Liver (tissue), 9 donors: ENCODE measurements around the gene KLHL40. TPM values are rescaled to one million over a fixed set of nuclear protein-coding genes. Genes with fewer than 3 reads are reported as not detected.

ENCODE experiments used
- DNase-seq: peaks from one replicate; pipeline ENCODE4 v3.0.0-alpha.2; 2017; ENCODE audit warnings: low spot score
- H3K27ac ChIP-seq, 2 donors: one replicate each; pipeline ENCODE4 v1.7.0; 2013; ENCODE audit warnings: inconsistent platforms in 2 of 2, low read length in 2 of 2, control low read depth in 1 of 2, low read depth in 1 of 2, mild to moderate bottlenecking in 1 of 2
- H3K27me3 ChIP-seq, 4 donors: one replicate each; pipeline versions ENCODE4 v1.6.1 to v1.7.0; 2013; ENCODE audit warnings: low read length in 3 of 4, inconsistent platforms in 1 of 4, mild to moderate bottlenecking in 1 of 4, moderate library complexity in 1 of 4; ENCODE audit not compliant: control insufficient read depth in 4 of 4, insufficient read depth in 4 of 4
- H3K36me3 ChIP-seq, 4 donors: one replicate each; pipeline versions ENCODE4 v1.6.1 to v1.7.0; 2013; ENCODE audit warnings: low read length in 3 of 4, mild to moderate bottlenecking in 3 of 4, low read depth in 1 of 4, moderate library complexity in 1 of 4; ENCODE audit not compliant: control insufficient read depth in 4 of 4, insufficient read depth in 3 of 4
- H3K4me1 ChIP-seq, 4 donors: one replicate each; pipeline versions ENCODE4 v1.6.1 to v1.7.0; 2013; ENCODE audit warnings: low read length in 3 of 4, mild to moderate bottlenecking in 3 of 4, moderate library complexity in 1 of 4; ENCODE audit not compliant: control insufficient read depth in 4 of 4, insufficient read depth in 4 of 4
- H3K4me3 ChIP-seq, 3 donors: one replicate each; pipeline versions ENCODE4 v1.6.1 to v1.7.0; 2013; ENCODE audit warnings: low read length in 3 of 3, control low read depth in 1 of 3, low read depth in 1 of 3, mild to moderate bottlenecking in 1 of 3
- H3K9ac ChIP-seq, 2 donors: one replicate each; pipeline ENCODE4 v1.7.0; 2013; ENCODE audit warnings: low read length in 2 of 2, mild to moderate bottlenecking in 2 of 2, moderate library complexity in 2 of 2, control low read depth in 1 of 2, low read depth in 1 of 2
- H3K9me3 ChIP-seq, 4 donors: one replicate each; pipeline versions ENCODE4 v1.6.1 to v1.7.0; 2013; ENCODE audit warnings: low read length in 3 of 4; ENCODE audit not compliant: control insufficient read depth in 4 of 4
- CTCF ChIP-seq: fragments of 150-350 bp; IDR thresholded peaks from 2 replicates; pipeline ENCODE4 v1.5.1; 2017; ENCODE audit warnings: improper control_type of control experiment, low read depth, low read length; ENCODE audit not compliant: missing input control
- EGR1 ChIP-seq, 2 donors: IDR thresholded peaks; 2 replicates each; pipeline ENCODE4 v1.6.1; 2016 to 2018; ENCODE audit warnings: antibody characterized with exemption in 2 of 2, low read depth in 2 of 2
- FOXA1 ChIP-seq: IDR thresholded peaks from 2 replicates; pipeline ENCODE4 v1.6.1; 2016; ENCODE audit warnings: antibody characterized with exemption
- GABPA ChIP-seq, 2 donors: IDR thresholded peaks in 1 of 2; conservative IDR thresholded peaks in 1 of 2; 2 replicates each; pipeline ENCODE4 v1.6.1; 2016; ENCODE audit warnings: antibody characterized with exemption in 2 of 2, mild to moderate bottlenecking in 1 of 2, moderate library complexity in 1 of 2
- HNF4G ChIP-seq: IDR thresholded peaks from 2 replicates; pipeline ENCODE4 v1.6.1; 2016; ENCODE audit warnings: antibody characterized with exemption
- JUND ChIP-seq, 2 donors: IDR thresholded peaks; 2 replicates each; pipeline ENCODE4 v1.6.1; 2016; ENCODE audit warnings: antibody characterized with exemption in 2 of 2
- MAX ChIP-seq: IDR thresholded peaks from 2 replicates; pipeline ENCODE4 v1.6.1; 2016; ENCODE audit warnings: antibody characterized with exemption
- NR2F2 ChIP-seq: IDR thresholded peaks from 2 replicates; pipeline ENCODE4 v1.6.1; 2016; ENCODE audit warnings: antibody characterized with exemption
- RAD21 ChIP-seq, 2 donors: IDR thresholded peaks; 2 replicates each; pipeline ENCODE4 v1.6.1; 2016; ENCODE audit warnings: antibody characterized with exemption in 2 of 2, mild to moderate bottlenecking in 2 of 2
- REST ChIP-seq: IDR thresholded peaks from 2 replicates; pipeline ENCODE4 v1.6.1; 2016; ENCODE audit warnings: antibody characterized with exemption, mild to moderate bottlenecking
- SP1 ChIP-seq: IDR thresholded peaks from 2 replicates; pipeline ENCODE4 v1.6.1; 2018; ENCODE audit warnings: antibody characterized with exemption, mild to moderate bottlenecking
- YY1 ChIP-seq: IDR thresholded peaks from 2 replicates; pipeline ENCODE4 v1.6.1; 2016; ENCODE audit warnings: antibody characterized with exemption, mild to moderate bottlenecking
- ZBTB33 ChIP-seq: IDR thresholded peaks from 2 replicates; pipeline ENCODE4 v1.6.1; 2016; ENCODE audit warnings: antibody characterized with exemption
- WGBS: extraction: QIAGEN DNeasy Blood & Tissue Kit; methylation state at CpG from one replicate; pipeline ENCODE4 v1.1.7; 2013; 5-methylcytosine and 5-hydroxymethylcytosine counted together
- polyA plus RNA-seq, 2 donors: library from polyadenylated mRNA; stranded (reverse) in 1 of 2; unstranded in 1 of 2; fragments of 200-250 nt in 1 of 2; fragments of >200 nt in 1 of 2; fragmentation: Nextera tagmentation in 1 of 2; extraction: Ambion mirVana in 1 of 2; gene quantifications; one replicate each; pipeline versions ENCODE4 v1.2.1 to v1.2.3, GENCODE V29; 2013 to 2015
- total RNA-seq, 2 donors: library from RNA; depleted of rRNA; stranded (reverse); fragments of >200 nt; gene quantifications; one replicate each; pipeline ENCODE4 v1.2.3, GENCODE V29; 2014
- donor health status: healthy.
- donor health status: healthy.
- donor health status: healthy.
- donor health status: healthy.
- donor health status: healthy.

Gene KLHL40
- total and polyA plus RNA-seq, 4 donors = not detected

GRCh38 chr3:42709621-42710020, 24.3 kb downstream of the KLHL40 start:
- Histone ChIP-seq H3K27ac (no peak overlapping the region), H3K36me3 (no peaks in the 10 kb centered on the region), H3K9me3 (no peaks in the 10 kb centered on the region), H3K9ac (no peak overlapping the region), H3K27me3 (no peaks in the 10 kb centered on the region), H3K4me3 (no peak overlapping the region), H3K4me1 (no peaks in the 10 kb centered on the region)
- TF ChIP-seq ZBTB33 (no peak), RAD21 (IDR thresholded peaks at IDR 0.05) (no peak), SP1 (no peak), REST (no peak), NR2F2 (no peak), FOXA1 (no peak), GABPA (IDR thresholded peaks at IDR 0.05 in 1 of 2, conservative IDR thresholded peaks at IDR 0.05 in 1 of 2) (no peak), JUND (IDR thresholded peaks at IDR 0.05) (no peak), EGR1 (IDR thresholded peaks at IDR 0.05; ENCODE audit: low read depth in 2 of 2) (no peak), HNF4G (no peak), YY1 (no peak), MAX (no peak), CTCF (no peak)
- WGBS = 94% methylated on average over 10 of the region's 10 CpGs
- no peak for DNase-seq

GRCh38 chr3:42710323-42711021, 25.1 kb downstream of the KLHL40 start:
- Histone ChIP-seq H3K27me3 (no peaks in the 10 kb centered on the region), H3K4me3 (no peak overlapping the region), H3K27ac (no peak overlapping the region), H3K9ac (no peak overlapping the region), H3K9me3 (no peaks in the 10 kb centered on the region), H3K4me1 (no peaks in the 10 kb centered on the region), H3K36me3 (no peaks in the 10 kb centered on the region)
- DNase-seq = no peak
- no peak for TF ChIP-seq FOXA1
- TF ChIP-seq HNF4G = no peak
- WGBS = 77% methylated on average over 7 of the region's 7 CpGs
